SKM-1 treated with dmso at 0.1 percent for 144 hours (cell line): ENCODE data around the gene TMEM190.
"Not testable (repeated sequence)": the region's sequence is repeated elsewhere in the genome, so short reads cannot be mapped to it uniquely, and the experiment has no call there.

ENCODE experiments used
- DNase-seq: peaks from one replicate; lab custom pipeline; 2025; ENCODE audit not compliant: unreplicated experiment; lab: John Stamatoyannopoulos, UW

The TMEM190 gene

DNA sequence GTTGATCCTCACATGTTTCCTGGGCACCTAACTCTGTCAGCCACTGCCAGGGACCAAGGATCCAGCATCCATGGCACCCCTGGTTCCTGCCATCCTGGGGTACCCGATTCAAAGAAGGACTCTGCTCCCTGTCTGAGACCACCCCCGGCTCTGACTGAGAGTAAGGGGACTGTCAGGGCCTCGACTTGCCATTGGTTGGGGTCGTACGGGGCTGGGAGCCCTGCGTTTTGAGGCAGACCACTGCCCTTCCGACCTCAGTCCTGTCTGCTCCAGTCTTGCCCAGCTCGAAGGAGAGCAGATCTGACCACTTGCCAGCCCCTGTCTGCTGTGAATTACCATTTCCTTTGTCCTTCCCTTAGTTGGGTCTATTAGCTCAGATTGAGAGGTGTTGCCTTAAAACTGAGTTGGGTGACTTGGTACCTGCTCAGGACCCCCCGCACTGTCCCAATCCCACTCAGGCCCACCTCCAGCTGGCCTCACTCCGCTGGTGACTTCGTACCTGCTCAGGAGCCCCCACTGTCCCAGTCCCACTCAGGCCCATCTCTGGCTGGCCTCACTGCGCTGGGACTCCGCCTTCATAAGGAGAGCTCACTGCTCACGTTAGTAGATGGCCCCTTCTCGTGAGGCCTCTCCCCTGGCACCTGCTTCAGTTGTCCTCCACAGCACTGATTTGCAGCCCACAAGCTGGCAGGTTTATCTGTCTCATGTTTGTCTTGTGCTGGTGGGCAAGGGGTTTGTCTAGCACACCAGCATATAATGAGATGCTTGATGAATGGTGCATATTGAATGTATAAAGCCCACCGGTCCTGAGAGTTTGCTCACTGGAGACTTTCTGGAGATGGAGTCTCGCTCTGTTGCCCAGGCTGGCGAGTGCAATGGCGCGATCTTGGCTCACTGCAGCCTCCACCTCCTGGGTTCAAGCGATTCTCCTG lies 13.0 kb downstream of the TMEM190 start:
- no peak for DNase-seq

GRCh38 chr19:55390461-55390880 lies 13.8 kb downstream of the TMEM190 start:
- no peak for DNase-seq

GRCh38 chr19:55391191-55391670 lies 14.6 kb downstream of the TMEM190 start:
- DNase-seq: no peak

- no peak for DNase-seq
Measured at GRCh38 chr19:55391702-55392615, 15.3 kb downstream of the TMEM190 start.

DNA sequence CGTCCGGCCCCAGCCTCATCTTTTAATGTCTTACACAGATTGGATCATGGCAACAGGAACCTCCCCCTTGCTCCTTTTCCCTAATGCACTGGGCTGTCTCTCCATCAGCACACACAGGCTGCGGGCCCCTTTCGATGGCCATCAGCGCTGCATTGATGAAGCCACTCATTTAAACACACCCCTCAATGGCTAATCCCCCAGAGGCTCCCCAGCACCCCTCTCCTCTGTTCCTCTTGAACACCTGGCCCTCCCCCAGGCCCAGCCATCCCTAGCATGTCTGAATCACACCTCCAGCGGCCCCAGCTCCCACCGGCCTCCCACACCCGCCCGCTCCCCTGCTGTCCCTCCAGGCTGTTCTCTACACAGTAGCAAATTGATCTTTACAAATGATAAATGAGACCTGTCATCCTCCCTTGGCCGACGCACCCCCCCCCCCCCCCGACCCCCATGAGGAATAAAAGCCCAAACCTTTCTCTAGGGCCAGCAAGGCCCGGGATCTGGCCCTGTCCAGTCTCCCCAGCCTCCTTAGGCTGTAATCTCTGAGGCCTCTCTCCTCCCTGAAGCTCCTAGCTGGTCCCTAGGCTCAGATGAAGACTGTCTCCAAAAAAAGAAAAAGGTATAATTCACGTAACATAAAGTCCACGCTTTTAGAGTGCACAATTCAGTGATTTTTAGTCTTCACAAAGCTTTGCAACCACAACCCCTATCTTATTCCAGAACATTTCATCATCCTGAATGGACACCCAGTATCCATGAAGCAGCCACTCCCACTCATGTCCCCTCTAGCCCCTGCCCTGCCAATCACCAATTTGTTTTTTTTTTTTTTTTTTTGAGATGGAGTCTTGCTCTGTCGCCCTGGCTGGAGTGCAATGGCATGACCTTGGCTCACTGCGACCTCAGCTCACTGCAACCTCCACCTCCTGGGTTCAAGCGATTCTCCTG lies 16.5 kb downstream of the TMEM190 start:
- DNase-seq: no peak

DNA sequence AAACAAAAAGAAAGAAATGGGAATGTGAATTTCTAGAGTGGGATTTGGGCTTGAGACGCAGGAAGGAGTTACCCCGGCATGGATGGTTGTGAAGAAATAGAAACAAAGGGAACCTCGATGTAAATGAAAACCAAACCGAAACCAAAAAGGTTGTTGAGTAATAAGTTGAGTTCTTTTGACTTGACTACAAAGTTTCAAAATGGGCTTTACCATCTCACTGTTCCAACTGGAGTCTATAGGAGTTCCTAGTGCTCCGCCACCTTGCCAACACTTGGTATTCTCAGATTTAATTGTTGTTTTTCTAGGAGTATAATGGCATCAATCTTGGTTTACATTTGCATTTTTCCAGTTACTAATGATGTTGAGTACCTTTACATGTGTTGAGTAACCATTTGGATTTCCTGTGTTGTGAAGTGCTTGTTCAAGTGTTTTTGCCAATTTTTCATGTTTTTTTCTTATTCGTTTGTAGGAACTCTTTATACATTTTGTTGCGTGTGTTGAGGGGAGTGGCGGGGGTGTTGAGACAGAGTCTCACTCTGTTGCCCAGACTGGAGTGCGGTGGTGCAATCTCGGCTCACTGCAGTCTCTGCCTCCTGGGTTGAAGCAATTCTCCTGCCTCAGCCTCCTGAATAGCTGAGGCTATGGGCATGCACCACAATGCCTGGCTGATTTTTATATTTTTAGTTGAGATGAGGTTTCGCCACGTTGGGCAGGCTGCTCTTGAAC lies 21.7 kb downstream of the TMEM190 start:
- no peak for DNase-seq

DNA sequence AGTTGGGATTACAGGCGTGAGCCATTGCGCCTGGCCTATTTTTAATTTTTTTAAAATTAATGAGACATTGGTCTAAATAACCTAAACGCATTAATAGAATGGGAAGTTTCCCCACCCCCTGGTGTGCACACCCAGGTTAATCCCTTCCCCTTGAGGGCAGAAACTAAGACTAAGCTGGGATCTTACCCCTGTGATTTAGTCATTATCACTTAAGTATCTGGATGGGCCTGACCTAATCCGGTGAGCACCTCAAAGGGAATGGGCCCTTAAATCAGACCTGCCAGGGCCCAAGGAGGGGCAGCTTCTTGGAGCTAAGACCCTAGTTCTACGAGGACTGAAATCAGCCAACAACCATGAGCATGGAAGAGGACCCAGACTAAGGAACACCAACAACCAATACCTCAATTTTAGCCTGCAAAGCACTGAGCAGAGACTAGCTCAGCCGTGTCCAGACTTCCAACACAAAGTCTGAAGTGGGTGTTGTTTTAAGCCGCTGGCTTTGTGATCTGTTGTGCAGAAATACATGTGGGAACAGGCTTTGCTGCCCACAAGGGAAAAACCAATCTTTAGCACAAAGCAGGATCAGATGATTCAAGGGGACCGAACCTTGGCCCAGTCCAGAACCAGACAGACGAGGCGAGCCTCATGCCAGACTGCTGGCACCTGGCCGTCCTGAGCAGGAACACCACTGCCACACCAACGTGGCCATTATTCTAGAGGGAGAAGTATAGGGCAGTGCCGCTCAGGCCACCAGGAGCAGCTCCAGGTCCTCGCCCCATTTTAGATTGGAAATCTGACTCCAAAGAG lies 23.9 kb downstream of the TMEM190 start:
- no peak for DNase-seq

DNA sequence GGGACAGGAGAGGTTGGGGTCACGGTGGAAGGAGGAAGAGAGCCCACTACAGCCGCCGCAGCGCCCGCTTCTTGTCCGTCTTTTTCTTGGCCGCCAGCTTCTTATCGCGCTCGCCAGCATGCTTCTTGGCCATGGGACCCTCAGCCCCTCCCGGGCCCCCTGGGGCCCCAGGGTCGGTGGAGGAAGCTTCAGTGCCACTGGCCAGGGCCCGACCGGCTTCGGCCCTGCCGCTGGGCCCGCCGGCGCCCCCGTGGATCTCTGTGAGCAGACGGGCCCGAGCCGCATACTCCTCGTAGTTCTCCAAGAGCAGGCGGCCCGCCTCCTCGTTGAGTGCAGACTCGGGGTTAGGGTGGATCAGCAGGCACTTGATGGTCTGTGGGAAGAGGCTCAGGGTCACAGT lies 24.8 kb downstream of the TMEM190 start:
- DNase-seq: not testable (repeated sequence)

DNA sequence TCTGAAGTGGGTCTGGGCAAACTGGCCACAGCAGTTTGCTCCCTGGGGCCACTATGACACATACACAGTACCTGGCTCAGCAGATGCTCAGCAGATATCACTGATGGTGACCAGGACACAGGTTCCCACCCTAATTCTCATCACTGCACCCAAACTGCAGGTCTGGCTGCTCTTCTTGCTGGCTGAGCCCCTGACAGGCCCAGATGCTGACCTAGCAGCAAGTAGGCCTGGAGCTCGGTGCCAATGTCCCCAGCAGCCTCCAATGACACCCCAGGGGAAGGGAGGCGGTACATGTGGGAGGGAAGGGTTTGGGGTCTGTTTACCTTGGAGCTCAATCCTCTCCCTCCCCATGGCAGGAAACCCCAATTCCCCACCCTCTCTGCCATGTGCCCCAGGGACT lies 25.9 kb downstream of the TMEM190 start:
- no peak for DNase-seq

- DNase-seq: no peak
Measured at GRCh38 chr19:55405638-55406037, 29.0 kb downstream of the TMEM190 start.

DNA sequence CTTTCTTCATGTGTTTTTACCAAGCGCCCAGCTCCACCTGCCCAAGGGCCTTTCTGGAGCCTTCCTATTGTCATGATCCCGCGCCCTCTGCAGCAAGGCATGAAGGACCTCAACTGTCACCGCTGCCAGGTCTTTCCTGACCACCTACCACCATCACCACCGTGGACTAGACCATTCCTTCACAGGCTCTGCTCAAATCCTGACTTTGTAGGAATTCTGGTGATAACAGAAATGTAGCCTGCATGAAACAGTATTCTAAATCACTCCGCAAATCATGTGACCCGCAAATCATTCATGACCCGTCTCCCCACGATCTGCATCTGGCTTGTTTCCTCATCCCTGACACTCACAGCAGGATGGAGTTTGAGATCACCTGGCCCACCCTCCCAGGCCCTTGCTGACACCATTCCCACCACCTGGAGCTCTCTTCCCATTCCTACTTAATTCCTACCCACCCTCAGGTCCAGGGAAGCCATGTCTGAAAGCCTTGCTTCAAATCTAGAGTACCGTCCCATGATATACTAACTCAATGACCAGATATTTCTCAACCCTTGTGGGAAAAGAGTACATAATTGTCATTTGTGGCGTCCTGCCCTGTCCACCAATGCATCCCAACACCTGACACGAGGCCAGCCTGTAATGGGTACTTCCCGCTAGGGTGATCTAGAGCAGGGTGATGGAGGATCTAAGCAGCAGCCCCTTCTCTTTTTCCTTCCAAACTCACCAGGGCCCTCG lies 29.6 kb downstream of the TMEM190 start:
- no peak for DNase-seq

GRCh38 chr19:55406826-55407549 lies 30.4 kb downstream of the TMEM190 start:
- no peak for DNase-seq

- not testable (repeated sequence) for DNase-seq
Measured at GRCh38 chr19:55407550-55407799, 30.8 kb downstream of the TMEM190 start, which contains the start of gene UBE2S. Gene UBE2S (minus strand): TSS chr19:55407788. CDS start chr19:55407589, 199 bp downstream.

DNA sequence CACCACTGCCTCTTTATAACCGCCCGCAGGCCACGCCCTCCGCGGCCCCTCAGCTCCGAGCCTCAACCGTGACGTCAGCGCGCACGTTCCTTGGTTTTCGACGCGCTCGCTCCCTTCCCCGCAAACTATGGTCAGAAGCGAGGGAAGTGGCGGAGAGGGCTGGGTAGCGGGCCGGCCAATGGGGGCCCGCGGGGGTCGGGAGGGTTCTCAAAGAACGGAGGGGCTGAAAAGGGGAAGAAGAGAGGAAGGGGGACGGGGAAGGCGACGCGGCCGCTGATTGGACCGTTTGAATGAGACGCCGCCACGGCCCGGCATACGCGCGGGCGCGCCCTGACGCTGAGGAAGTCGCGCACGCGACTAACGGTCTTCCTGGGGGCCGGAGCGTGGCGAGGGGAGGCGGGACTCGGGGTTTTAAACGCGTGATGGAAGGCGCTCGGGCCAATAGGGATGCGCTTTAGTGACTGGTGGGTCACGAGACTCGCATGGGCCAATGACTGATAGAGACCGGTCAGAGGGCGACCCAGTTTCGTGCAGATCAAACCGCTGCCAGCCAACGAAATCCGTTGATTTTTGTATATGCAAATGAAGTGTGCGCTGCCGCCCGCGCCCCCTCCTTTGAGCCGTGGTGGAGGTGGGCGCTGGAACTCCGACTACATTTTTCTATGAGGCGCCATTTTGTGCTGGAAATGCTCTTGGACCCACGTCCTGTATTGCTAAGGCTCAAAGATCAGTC lies 31.3 kb downstream of the TMEM190 start:
- peak; percentile 89 for DNase-seq

DNA sequence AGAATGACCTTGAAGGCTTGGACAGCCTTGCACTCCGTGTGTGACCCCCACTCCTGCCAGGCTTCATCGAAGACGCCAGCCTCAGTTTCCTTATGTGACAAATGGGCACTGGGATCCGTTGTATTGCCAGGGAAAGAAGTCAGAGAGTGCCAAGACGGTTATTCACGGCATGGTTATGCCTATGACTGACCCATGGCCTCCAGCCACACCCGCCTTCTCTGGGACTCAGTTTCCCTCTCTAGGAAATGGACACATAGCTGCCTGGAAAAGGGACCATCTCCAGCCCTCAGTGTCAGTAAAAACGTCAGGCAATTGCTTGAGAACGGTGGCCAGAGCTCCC lies 31.9 kb downstream of the TMEM190 start:
- DNase-seq: no peak

GRCh38 chr19:55409179-55409578 lies 32.6 kb downstream of the TMEM190 start:
- DNase-seq: not testable (repeated sequence)

- no peak for DNase-seq
Measured at GRCh38 chr19:55410168-55410567, 33.5 kb downstream of the TMEM190 start.
